Astrocyte (in vitro differentiated cells and primary cell): ENCODE data around the gene BCAS1. TPM values are rescaled to one million over a fixed set of nuclear protein-coding genes. Genes with fewer than 3 reads are reported as not detected.

ENCODE experiments used
- DNase-seq: peaks from one replicate; pipeline ENCODE4 v3.0.0-alpha.2; 2010; ENCODE audit warnings: low read depth
- FAIRE-seq: peaks from 2 replicates; lab custom pipeline; 2011; peaks lifted over from hg19 to GRCh38; lab: Jason Lieb, UNC
- H2AFZ ChIP-seq: 2 replicates; pipeline ENCODE4 v1.6.0; 2012; ENCODE audit warnings: low read depth, low read length, inconsistent platforms
- H3K27ac ChIP-seq: 2 replicates; pipeline ENCODE4 v1.5.1; 2011; ENCODE audit warnings: low read depth, low read length, inconsistent platforms
- H3K27me3 ChIP-seq: 2 replicates; pipeline ENCODE4 v1.6.0; 2011; ENCODE audit warnings: low read length, inconsistent platforms; ENCODE audit not compliant: insufficient read depth
- H3K36me3 ChIP-seq: 2 replicates; pipeline ENCODE4 v1.5.1; 2011; ENCODE audit warnings: low read length, inconsistent platforms; ENCODE audit not compliant: insufficient read depth
- H3K4me1 ChIP-seq: 2 replicates; pipeline ENCODE4 v1.5.1; 2011; ENCODE audit warnings: low read length, inconsistent platforms; ENCODE audit not compliant: insufficient read depth
- H3K4me2 ChIP-seq: 2 replicates; pipeline ENCODE4 v1.6.0; 2012; ENCODE audit warnings: low read length, inconsistent platforms
- H3K4me3 ChIP-seq: 2 replicates; pipeline ENCODE4 v1.5.1; 2011; ENCODE audit warnings: low read depth, mild to moderate bottlenecking, low read length, inconsistent platforms; ENCODE audit not compliant: insufficient read depth
- H3K79me2 ChIP-seq: 2 replicates; pipeline ENCODE4 v1.6.0; 2012; ENCODE audit warnings: mild to moderate bottlenecking, low read length, inconsistent platforms; ENCODE audit not compliant: insufficient read depth
- H3K9ac ChIP-seq: 2 replicates; pipeline ENCODE4 v1.6.0; 2012; ENCODE audit warnings: mild to moderate bottlenecking, low read length, inconsistent platforms
- H3K9me3 ChIP-seq: 2 replicates; pipeline ENCODE4 v1.5.1; 2012; ENCODE audit warnings: low read depth, mild to moderate bottlenecking, low read length, inconsistent platforms; ENCODE audit not compliant: insufficient read depth
- H4K20me1 ChIP-seq: 2 replicates; pipeline ENCODE4 v1.6.0; 2012; ENCODE audit warnings: low read length, inconsistent platforms; ENCODE audit not compliant: insufficient read depth
- H3K27ac Mint-ChIP-seq: one replicate; pipeline ENCODE4 v1.8.0; 2021; ENCODE audit warnings: mild to moderate bottlenecking, mixed read lengths; ENCODE audit not compliant: unreplicated experiment
- H3K27me3 Mint-ChIP-seq: one replicate; pipeline ENCODE4 v1.8.0; 2021; ENCODE audit warnings: low read depth, mixed read lengths; ENCODE audit not compliant: unreplicated experiment
- H3K36me3 Mint-ChIP-seq: one replicate; pipeline ENCODE4 v1.8.0; 2021; ENCODE audit warnings: low read depth, mixed read lengths; ENCODE audit not compliant: unreplicated experiment
- H3K4me1 Mint-ChIP-seq: one replicate; pipeline ENCODE4 v1.8.0; 2021; ENCODE audit warnings: low read depth, mixed read lengths; ENCODE audit not compliant: unreplicated experiment
- H3K4me3 Mint-ChIP-seq: one replicate; pipeline ENCODE4 v1.8.0; 2021; ENCODE audit warnings: mild to moderate bottlenecking, moderate library complexity, mixed read lengths; ENCODE audit not compliant: unreplicated experiment
- H3K9me3 Mint-ChIP-seq: one replicate; pipeline ENCODE4 v1.8.0; 2021; ENCODE audit warnings: mild to moderate bottlenecking, mixed read lengths; ENCODE audit not compliant: unreplicated experiment
- CTCF ChIP-seq: IDR thresholded peaks from 2 replicates; pipeline ENCODE4 v1.5.1; 2011; ENCODE audit warnings: low read depth, mild to moderate bottlenecking, inconsistent platforms, low read length, moderate library complexity; ENCODE audit not compliant: insufficient read depth
- EZH2 ChIP-seq: IDR thresholded peaks from 2 replicates; pipeline ENCODE4 v1.6.1; 2012; ENCODE audit warnings: mild to moderate bottlenecking, low read length, inconsistent platforms; ENCODE audit not compliant: insufficient read depth
- total RNA-seq: library from RNA; stranded (reverse); gene quantifications from 2 replicates; pipeline ENCODE4 v1.2.1, GENCODE V29; 2021

The BCAS1 gene
- total RNA-seq, 1 donor from 2014 or later, result not detected

GRCh38 chr20:53940907-53941545, 129.4 kb downstream of the BCAS1 start:
- Mint-ChIP-seq H3K9me3 (no peaks in the 10 kb centered on the region), H3K36me3 (no peaks in the 10 kb centered on the region), H3K4me3 (peak overlapping the region; percentile 67), H3K27me3 (no peaks in the 10 kb centered on the region), H3K27ac (peak overlapping the region; percentile 99), H3K4me1 (peaks cover 30% of the 10 kb centered on the region)
- Histone ChIP-seq H2AFZ (peak overlapping the region; percentile 65), H3K36me3 (no peaks in the 10 kb centered on the region), H3K4me2 (peak overlapping the region; percentile 82), H3K9me3 (no peaks in the 10 kb centered on the region), H3K4me1 (peaks cover 26% of the 10 kb centered on the region), H3K4me3 (peak overlapping the region; percentile 32), H3K27me3 (no peaks in the 10 kb centered on the region), H3K9ac (peak overlapping the region; percentile 86), H3K79me2 (no peaks in the 10 kb centered on the region), H3K27ac (peak overlapping the region; percentile 94), H4K20me1 (no peaks in the 10 kb centered on the region)
- TF ChIP-seq EZH2, result no peak
- TF ChIP-seq CTCF, result no peak
- DNase-seq (peak; percentile 96), FAIRE-seq (no peak)

- TF ChIP-seq CTCF (no peak), EZH2 (no peak)
- Mint-ChIP-seq H3K27me3 (no peaks in the 10 kb centered on the region), H3K27ac (peak overlapping the region; percentile 99), H3K36me3 (no peaks in the 10 kb centered on the region), H3K4me1 (peaks cover 32% of the 10 kb centered on the region), H3K9me3 (no peaks in the 10 kb centered on the region), H3K4me3 (peak overlapping the region; percentile 52)
- Histone ChIP-seq H3K4me1 (peaks cover 26% of the 10 kb centered on the region), H3K9ac (peak overlapping the region; percentile 86), H3K4me3 (peak overlapping the region; percentile 32), H3K36me3 (no peaks in the 10 kb centered on the region), H2AFZ (peak overlapping the region; percentile 65), H3K27me3 (no peaks in the 10 kb centered on the region), H3K27ac (peak overlapping the region; percentile 94), H3K9me3 (no peaks in the 10 kb centered on the region), H3K4me2 (peak overlapping the region; percentile 82), H3K79me2 (no peaks in the 10 kb centered on the region), H4K20me1 (no peaks in the 10 kb centered on the region)
- FAIRE-seq (no peak), DNase-seq (no peak)
Observed at GRCh38 chr20:53940360-53940702, 130.1 kb downstream of the BCAS1 start.
